Panc1 (cell line): Measurements from ENCODE around the gene ANKRD29. TPM values are rescaled to one million over a fixed set of nuclear protein-coding genes. Genes with fewer than 3 reads are reported as not detected.

ENCODE experiments used
- ATAC-seq: fragments of 200-7000 bp; cut with Tn5 transposase; 2 replicates; pipeline ENCODE4 v1.9.1; 2020; ENCODE audit warnings: mild to moderate bottlenecking, moderate library complexity
- BruUV-seq: library from RNA; stranded (reverse); fragments of 400-500 nt; replicated peaks from 2 replicates; lab custom pipeline; 2021; lab: Mats Ljungman, UMichigan
- CTCF ChIA-PET: fragments of 300-600 bp; sonication (Branson Sonifier 250); formaldehyde crosslinking; loops from one replicate; lab custom pipeline; 2022; ENCODE audit warnings: antibody characterized with exemption; lab: Charles Lee
- POLR2A ChIA-PET: fragments of 300-600 bp; sonication (Branson Sonifier 250); formaldehyde crosslinking; loops from one replicate; lab custom pipeline; 2022; ENCODE audit warnings: antibody characterized with exemption; lab: Charles Lee
- DNase-seq: peaks from one replicate; pipeline ENCODE4 v3.0.0-alpha.2; 2010; ENCODE audit warnings: low read depth, low spot score
- H3K27ac ChIP-seq: 2 replicates; pipeline ENCODE4 v1.5.1; 2011; ENCODE audit warnings: mild to moderate bottlenecking, low read length, inconsistent platforms
- H3K27me3 ChIP-seq: fragments of 200-500 bp; sonication (Bioruptor generic); 2 replicates; pipeline ENCODE4 v1.6.0; 2014; ENCODE audit warnings: low read length, inconsistent platforms; ENCODE audit not compliant: control insufficient read depth, insufficient read depth
- H3K36me3 ChIP-seq: fragments of 200-500 bp; sonication (Bioruptor generic); 2 replicates; pipeline ENCODE4 v1.5.1; 2014; ENCODE audit warnings: inconsistent platforms, mild to moderate bottlenecking, low read length, moderate library complexity; ENCODE audit not compliant: control insufficient read depth, insufficient read depth
- H3K4me1 ChIP-seq: 2 replicates; pipeline ENCODE4 v1.5.1; 2011; ENCODE audit warnings: inconsistent platforms, mild to moderate bottlenecking, low read length, moderate library complexity; ENCODE audit not compliant: control insufficient read depth, insufficient read depth
- H3K4me3 ChIP-seq, 2 experiments: 2 replicates each; pipeline ENCODE4 v1.5.1; 2011 to 2012; ENCODE audit warnings: low read depth in 2 of 2, low read length in 2 of 2, mild to moderate bottlenecking in 2 of 2, inconsistent platforms in 1 of 2, moderate library complexity in 1 of 2
- H3K9me3 ChIP-seq: fragments of 200-500 bp; sonication (Bioruptor generic); 2 replicates; pipeline ENCODE4 v1.5.1; 2014; ENCODE audit warnings: low read depth, mild to moderate bottlenecking, inconsistent platforms, low read length, moderate library complexity; ENCODE audit not compliant: control insufficient read depth, insufficient read depth
- POLR2AphosphoS5 ChIP-seq: IDR thresholded peaks from 2 replicates; pipeline ENCODE4 v1.6.1; 2012; ENCODE audit warnings: mild to moderate bottlenecking, low read depth, low read length, moderate library complexity
- SIN3A ChIP-seq: IDR thresholded peaks from 2 replicates; pipeline ENCODE4 v1.6.1; 2012; ENCODE audit warnings: low read depth, mild to moderate bottlenecking, low read length, moderate library complexity, borderline replicate concordance; ENCODE audit not compliant: insufficient read depth
- TCF7L2 ChIP-seq: IDR thresholded peaks from 2 replicates; pipeline ENCODE4 v1.6.1; 2011; ENCODE audit warnings: mild to moderate bottlenecking, low read depth, low read length, inconsistent platforms
- in situ Hi-C: cut with HindIII; loops from 2 replicates; pipeline ENCODE4 v1.10.0; 2016; ENCODE audit warnings: low sequenced_read_pairs, low pct_unique_long_range_greater_than_20kb
- intact Hi-C: fragments of 100-400 bp; cut with micrococcal nuclease; formaldehyde crosslinking; loops from one replicate; pipeline ENCODE4 v1.10.0; 2022; ENCODE audit not compliant: unreplicated experiment
- total RNA-seq: library from RNA; stranded (reverse); gene quantifications from one replicate; pipeline ENCODE4 v1.2.1, GENCODE V29; 2021; ENCODE audit not compliant: unreplicated experiment
- TF ChIP-seq, protein P1 (sequence below), 2 experiments: IDR thresholded peaks; 2 replicates each; pipeline ENCODE4 v1.6.1; 2011 to 2012; ENCODE audit warnings: low read depth in 2 of 2, control low read depth in 1 of 2, low read length in 1 of 2, mild to moderate bottlenecking in 1 of 2, moderate library complexity in 1 of 2; ENCODE audit not compliant: insufficient read depth in 1 of 2
- TF ChIP-seq, protein P2 (sequence below): fragments of 450-650 bp; IDR thresholded peaks from 2 replicates; pipeline ENCODE4 v1.5.1; 2017; ENCODE audit warnings: mild to moderate bottlenecking

ANKRD29 gene
- total RNA-seq, 1 experiment from 2014 or later = 0.67 TPM

- BruUV-seq = no TSS peak
- TF ChIP-seq, protein P1, sequence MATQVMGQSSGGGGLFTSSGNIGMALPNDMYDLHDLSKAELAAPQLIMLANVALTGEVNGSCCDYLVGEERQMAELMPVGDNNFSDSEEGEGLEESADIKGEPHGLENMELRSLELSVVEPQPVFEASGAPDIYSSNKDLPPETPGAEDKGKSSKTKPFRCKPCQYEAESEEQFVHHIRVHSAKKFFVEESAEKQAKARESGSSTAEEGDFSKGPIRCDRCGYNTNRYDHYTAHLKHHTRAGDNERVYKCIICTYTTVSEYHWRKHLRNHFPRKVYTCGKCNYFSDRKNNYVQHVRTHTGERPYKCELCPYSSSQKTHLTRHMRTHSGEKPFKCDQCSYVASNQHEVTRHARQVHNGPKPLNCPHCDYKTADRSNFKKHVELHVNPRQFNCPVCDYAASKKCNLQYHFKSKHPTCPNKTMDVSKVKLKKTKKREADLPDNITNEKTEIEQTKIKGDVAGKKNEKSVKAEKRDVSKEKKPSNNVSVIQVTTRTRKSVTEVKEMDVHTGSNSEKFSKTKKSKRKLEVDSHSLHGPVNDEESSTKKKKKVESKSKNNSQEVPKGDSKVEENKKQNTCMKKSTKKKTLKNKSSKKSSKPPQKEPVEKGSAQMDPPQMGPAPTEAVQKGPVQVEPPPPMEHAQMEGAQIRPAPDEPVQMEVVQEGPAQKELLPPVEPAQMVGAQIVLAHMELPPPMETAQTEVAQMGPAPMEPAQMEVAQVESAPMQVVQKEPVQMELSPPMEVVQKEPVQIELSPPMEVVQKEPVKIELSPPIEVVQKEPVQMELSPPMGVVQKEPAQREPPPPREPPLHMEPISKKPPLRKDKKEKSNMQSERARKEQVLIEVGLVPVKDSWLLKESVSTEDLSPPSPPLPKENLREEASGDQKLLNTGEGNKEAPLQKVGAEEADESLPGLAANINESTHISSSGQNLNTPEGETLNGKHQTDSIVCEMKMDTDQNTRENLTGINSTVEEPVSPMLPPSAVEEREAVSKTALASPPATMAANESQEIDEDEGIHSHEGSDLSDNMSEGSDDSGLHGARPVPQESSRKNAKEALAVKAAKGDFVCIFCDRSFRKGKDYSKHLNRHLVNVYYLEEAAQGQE (IDR thresholded peaks at IDR 0.05; ENCODE audit: insufficient read depth in 1 of 2, low read depth in 2 of 2, low read length in 1 of 2) = peak; percentile 51 to 52; a peak in 1 of 4 replicates
- no peak for TF ChIP-seq POLR2AphosphoS5
- CTCF ChIA-PET = interaction anchor here (0.5 kb wide), 1 partner anchor 439 kb away, joined by 5 read pairs; no protein-coding TSS in a partner anchor
- in situ Hi-C loops = no loop called here
- H3K9me3 ChIP-seq = no peaks in the 10 kb centered on the region
- POLR2A ChIA-PET = no interaction called here
- peaks cover 26% of the 10 kb centered on the region for H3K27me3 ChIP-seq
- ATAC-seq (no peak), DNase-seq (no peak)
- intact Hi-C loops = no loop called here
- no peaks in the 10 kb centered on the region for H3K36me3 ChIP-seq
- H3K27ac ChIP-seq = no peak overlapping the region
- H3K4me3 ChIP-seq = no peak overlapping the region
- peaks cover 5% of the 10 kb centered on the region for H3K4me1 ChIP-seq
Measured at GRCh38 chr18:23664674-23665073, 2.0 kb upstream of the ANKRD29 start.

GRCh38 chr18:23661735-23662308 is 889 bp downstream of the ANKRD29 start:
- intact Hi-C loops (no loop called here), in situ Hi-C loops (no loop called here)
- no peaks in the 10 kb centered on the region for H3K36me3 ChIP-seq
- no peaks in the 10 kb centered on the region for H3K9me3 ChIP-seq
- no TSS peak for BruUV-seq
- DNase-seq = no peak
- peaks cover 5% of the 10 kb centered on the region for H3K4me1 ChIP-seq
- ChIA-PET POLR2A (no interaction called here), CTCF (no interaction called here)
- TF ChIP-seq, protein P2, sequence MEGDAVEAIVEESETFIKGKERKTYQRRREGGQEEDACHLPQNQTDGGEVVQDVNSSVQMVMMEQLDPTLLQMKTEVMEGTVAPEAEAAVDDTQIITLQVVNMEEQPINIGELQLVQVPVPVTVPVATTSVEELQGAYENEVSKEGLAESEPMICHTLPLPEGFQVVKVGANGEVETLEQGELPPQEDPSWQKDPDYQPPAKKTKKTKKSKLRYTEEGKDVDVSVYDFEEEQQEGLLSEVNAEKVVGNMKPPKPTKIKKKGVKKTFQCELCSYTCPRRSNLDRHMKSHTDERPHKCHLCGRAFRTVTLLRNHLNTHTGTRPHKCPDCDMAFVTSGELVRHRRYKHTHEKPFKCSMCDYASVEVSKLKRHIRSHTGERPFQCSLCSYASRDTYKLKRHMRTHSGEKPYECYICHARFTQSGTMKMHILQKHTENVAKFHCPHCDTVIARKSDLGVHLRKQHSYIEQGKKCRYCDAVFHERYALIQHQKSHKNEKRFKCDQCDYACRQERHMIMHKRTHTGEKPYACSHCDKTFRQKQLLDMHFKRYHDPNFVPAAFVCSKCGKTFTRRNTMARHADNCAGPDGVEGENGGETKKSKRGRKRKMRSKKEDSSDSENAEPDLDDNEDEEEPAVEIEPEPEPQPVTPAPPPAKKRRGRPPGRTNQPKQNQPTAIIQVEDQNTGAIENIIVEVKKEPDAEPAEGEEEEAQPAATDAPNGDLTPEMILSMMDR = no peak
- no peak for TF ChIP-seq SIN3A
- TF ChIP-seq POLR2AphosphoS5 = no peak
- TF ChIP-seq TCF7L2 = no peak
- TF ChIP-seq, protein P1 (IDR thresholded peaks at IDR 0.05; ENCODE audit: insufficient read depth in 1 of 2, low read depth in 2 of 2, low read length in 1 of 2) = no peak
- no peak overlapping the region for H3K27ac ChIP-seq
- H3K4me3 ChIP-seq = peak overlapping the region; percentile 30 to 79
- H3K27me3 ChIP-seq = peaks cover 26% of the 10 kb centered on the region
- ATAC-seq = no peak
